K562 (cell line): Measurements from ENCODE around the gene ZNF837. TPM values are rescaled to one million over a fixed set of nuclear protein-coding genes. Genes with fewer than 3 reads are reported as not detected.
A peak's percentile ranks its signal among the peaks of the same experiment; 100 is the strongest.

Experiments
- ARID1B ChIP-seq: fragments of 450-650 bp; IDR thresholded peaks from 2 replicates; pipeline ENCODE4 v1.6.1; 2016; ENCODE audit warnings: antibody characterized with exemption, mild to moderate bottlenecking, inconsistent platforms
- BCOR ChIP-seq: fragments of 450-650 bp; IDR thresholded peaks from 2 replicates; pipeline ENCODE4 v1.6.1; 2016
- CTCF ChIP-seq, 3 experiments: IDR thresholded peaks in 2 of 3; conservative IDR thresholded peaks in 1 of 3; 2 replicates each; pipeline ENCODE4 v1.5.1; 2011 to 2012; ENCODE audit warnings: low read length in 3 of 3, mild to moderate bottlenecking in 3 of 3, control low read depth in 2 of 3, improper control_type of control experiment in 1 of 3, inconsistent platforms in 1 of 3, low read depth in 1 of 3, mixed read lengths in 1 of 3, moderate library complexity in 1 of 3; ENCODE audit not compliant: insufficient read depth in 2 of 3
- ESRRA ChIP-seq: fragments of 450-650 bp; IDR thresholded peaks from 2 replicates; pipeline ENCODE4 v1.6.1; 2014; ENCODE audit warnings: low read depth, mild to moderate bottlenecking, moderate library complexity, borderline replicate concordance
- HDAC2 ChIP-seq: fragments of 450-650 bp; IDR thresholded peaks from 2 replicates; pipeline ENCODE4 v1.6.1; 2016; ENCODE audit warnings: mild to moderate bottlenecking
- IRF1 ChIP-seq: sonication (generic); formaldehyde crosslinking; IDR thresholded peaks from 2 replicates; pipeline ENCODE4 v1.8.0; 2022; ENCODE audit warnings: missing genetic modification reagents, mild to moderate bottlenecking, borderline replicate concordance
- KDM1A ChIP-seq, 2 experiments: fragments of 450-650 bp; IDR thresholded peaks; 2 replicates each; pipeline ENCODE4 v1.6.1; 2016; ENCODE audit warnings: mild to moderate bottlenecking in 2 of 2
- MLLT1 ChIP-seq, 2 experiments: fragments of 450-650 bp; IDR thresholded peaks; 2 replicates each; pipeline ENCODE4 v1.6.1; 2016
- MTA3 ChIP-seq: fragments of 450-650 bp; formaldehyde crosslinking; IDR thresholded peaks from 2 replicates; pipeline ENCODE4 v1.6.1; 2017; ENCODE audit warnings: mild to moderate bottlenecking, borderline replicate concordance
- MYC ChIP-seq, 2 experiments: fragments of 250-450 bp in 1 of 2; sonication (Bioruptor Pico) in 1 of 2; IDR thresholded peaks; 2 replicates each; pipeline versions ENCODE4 v1.5.1 to v1.6.1; 2012 to 2021; ENCODE audit warnings: low read depth in 2 of 2, borderline replicate concordance in 1 of 2, improper control_type of control experiment in 1 of 2, low read length in 1 of 2, mild to moderate bottlenecking in 1 of 2, moderate library complexity in 1 of 2
- PCBP1 ChIP-seq: fragments of 200-400 bp; formaldehyde crosslinking; IDR thresholded peaks from 2 replicates; pipeline ENCODE4 v1.6.1; 2018; ENCODE audit warnings: mild to moderate bottlenecking, low read depth, low read length; ENCODE audit not compliant: poor library complexity, severe bottlenecking
- PHF8 ChIP-seq: fragments of 200-600 bp; sonication (generic); IDR thresholded peaks from 2 replicates; pipeline ENCODE4 v1.6.1; 2012; ENCODE audit warnings: mixed run types, mild to moderate bottlenecking, inconsistent platforms, low read length, moderate library complexity, borderline replicate concordance
- POLR2B ChIP-seq: fragments of 450-650 bp; IDR thresholded peaks from 2 replicates; pipeline ENCODE4 v1.6.1; 2018; ENCODE audit warnings: low read depth; ENCODE audit not compliant: partially characterized antibody
- RFX7 ChIP-seq: fragments of 250-450 bp; sonication (Bioruptor Pico); IDR thresholded peaks from 2 replicates; pipeline ENCODE4 v1.5.1; 2021; ENCODE audit warnings: mild to moderate bottlenecking
- SAP30 ChIP-seq: fragments of 200-600 bp; sonication (generic); IDR thresholded peaks from 2 replicates; pipeline ENCODE4 v1.6.1; 2012; ENCODE audit warnings: borderline replicate concordance, low read depth, mild to moderate bottlenecking, moderate library complexity, low read length, control low read depth, inconsistent platforms; ENCODE audit not compliant: insufficient read depth, poor library complexity, severe bottlenecking
- SMARCE1 ChIP-seq: fragments of 450-650 bp; IDR thresholded peaks from 2 replicates; pipeline ENCODE4 v1.7.1; 2016; ENCODE audit warnings: mild to moderate bottlenecking
- SRF ChIP-seq, 2 experiments: fragments of 250-450, 450-650 bp in 1 of 2; sonication (Bioruptor Pico) in 1 of 2; sonication (generic) in 1 of 2; formaldehyde crosslinking; IDR thresholded peaks; 2 replicates each; pipeline versions ENCODE4 v1.5.0 to v1.5.1; 2020 to 2022; ENCODE audit warnings: mild to moderate bottlenecking in 1 of 2, missing genetic modification reagents in 1 of 2
- STAT5A ChIP-seq: IDR thresholded peaks from 2 replicates; pipeline ENCODE4 v1.6.1; 2012; ENCODE audit warnings: low read length, inconsistent platforms, borderline replicate concordance
- THRAP3 ChIP-seq: fragments of 450-650 bp; IDR thresholded peaks from 2 replicates; pipeline ENCODE4 v1.6.1; 2016; ENCODE audit warnings: mild to moderate bottlenecking, inconsistent platforms, borderline replicate concordance
- ZBTB8A ChIP-seq: fragments of 450-650 bp; IDR thresholded peaks from 2 replicates; pipeline ENCODE4 v1.6.1; 2018; ENCODE audit warnings: mild to moderate bottlenecking, moderate library complexity; ENCODE audit not compliant: partially characterized antibody
- ZNF274 ChIP-seq: IDR thresholded peaks from 2 replicates; pipeline ENCODE4 v1.6.1; 2011; ENCODE audit warnings: low read depth, mild to moderate bottlenecking, low read length, moderate library complexity, borderline replicate concordance
- ZNF644 ChIP-seq: fragments of 200-800 bp; sonication (Bioruptor generic); IDR thresholded peaks from 2 replicates; pipeline ENCODE4 v1.6.1; 2016; ENCODE audit warnings: low read depth, missing genetic modification characterization, missing compliant biosample characterization
- ZNF766 ChIP-seq: fragments of 200-800 bp; sonication (Bioruptor generic); conservative IDR thresholded peaks from 2 replicates; pipeline ENCODE4 v1.6.1; 2016; ENCODE audit warnings: missing genetic modification characterization, missing compliant biosample characterization
- polyA plus RNA-seq, 8 experiments: library from polyadenylated mRNA; depleted of rRNA in 4 of 8; stranded (reverse) in 5 of 8; unstranded in 3 of 8; fragments of >200 nt; fragmentation: Nextera tagmentation in 2 of 8; fragmentation: Illumina TruSeq in 1 of 8; extraction: Ambion mirVana in 2 of 8; extraction: Trizol in 1 of 8; gene quantifications; 2 replicates each; pipeline versions ENCODE4 v1.2.1 to v1.2.3, GENCODE V29; 2011 to 2014; ENCODE audit warnings: inconsistent platforms in 1 of 8, missing spikeins in 1 of 8
- total RNA-seq, 7 experiments: library from RNA; depleted of rRNA in 6 of 7; stranded (reverse); fragments of >200 nt in 6 of 7; fragmentation: Illumina TruSeq in 2 of 7; extraction: Trizol in 2 of 7; gene quantifications; 2 replicates each; pipeline versions ENCODE4 v1.2.1 to v1.2.3, GENCODE V29; 2011 to 2021; ENCODE audit warnings: low replicate concordance in 1 of 7

The ZNF837 gene
- total and polyA plus RNA-seq, 9 of the 15 experiments (the other 6 are each of a cell fraction or from before 2014, with no cell fraction given), result 0.11 to 2.1 (median 0.57) TPM; not detected in 4

GRCh38 chr19:58380037-58380661 is 681 bp downstream of the ZNF837 start (continued):
- TF ChIP-seq MTA3 (no peak), ZNF644 (no peak), ARID1B (0 out of 2 replicates have a peak, but pooled peaks have one; percentile 35), SAP30 (no peak), ZBTB8A (no peak), RFX7 (CRISPR knock-in tag) (0 out of 2 replicates have a peak, but pooled peaks have one; percentile 22), ZNF766 (CRISPR knock-in tag) (no peak), MLLT1 (IDR thresholded peaks at IDR 0.05) (0 out of 4 replicates have a peak, but pooled peaks of 1 of the 2 experiments have one; percentile 35), IRF1 (CRISPR knock-in tag) (no peak), STAT5A (no peak), ESRRA (no peak), SMARCE1 (peak; percentile 51; the same call in 1 of the 2 replicates), ZNF274 (no peak), PCBP1 (no peak), POLR2B (no peak), KDM1A (IDR thresholded peaks at IDR 0.05) (no peak), CTCF (IDR thresholded peaks at IDR 0.05 in 2 of 3, conservative IDR thresholded peaks at IDR 0.05 in 1 of 3; ENCODE audit: insufficient read depth in 2 of 3, low read depth in 1 of 3, low read length in 3 of 3) (0 out of 6 replicates have a peak, but pooled peaks of 2 of the 3 experiments have one; percentile 7), THRAP3 (peak; percentile 56; the same call in 1 of the 2 replicates), PHF8 (peak; percentile 61; the same call in 1 of the 2 replicates), HDAC2 (0 out of 2 replicates have a peak, but pooled peaks have one; percentile 15), MYC (IDR thresholded peaks at IDR 0.05; ENCODE audit: low read depth, low read length) (no peak), MYC (CRISPR knock-in tag; IDR thresholded peaks at IDR 0.05; ENCODE audit: borderline replicate concordance, low read depth) (peak; percentile 73; the same call in 1 of the 2 replicates), BCOR (no peak), SRF (CRISPR knock-in tag; IDR thresholded peaks at IDR 0.05) (peak in 1 of 2 experiments; percentile 24; a peak in 1 of 4 replicates)
